PC-3 (cell line): ENCODE data around the gene SGMS1.

ENCODE experiments used
- EZH2 ChIP-seq: fragments of 300-600 bp; sonication (generic); IDR thresholded peaks from one replicate; pipeline ENCODE4 v1.6.1; 2017; ENCODE audit warnings: antibody characterized with exemption, mild to moderate bottlenecking, low read length; ENCODE audit not compliant: unreplicated experiment
- TF ChIP-seq, protein P1 (sequence below): fragments of 300-600 bp; sonication (generic); conservative IDR thresholded peaks from 2 replicates; pipeline ENCODE4 v1.5.1; 2017; ENCODE audit warnings: antibody characterized with exemption, low read depth, mild to moderate bottlenecking, low read length

DNA sequence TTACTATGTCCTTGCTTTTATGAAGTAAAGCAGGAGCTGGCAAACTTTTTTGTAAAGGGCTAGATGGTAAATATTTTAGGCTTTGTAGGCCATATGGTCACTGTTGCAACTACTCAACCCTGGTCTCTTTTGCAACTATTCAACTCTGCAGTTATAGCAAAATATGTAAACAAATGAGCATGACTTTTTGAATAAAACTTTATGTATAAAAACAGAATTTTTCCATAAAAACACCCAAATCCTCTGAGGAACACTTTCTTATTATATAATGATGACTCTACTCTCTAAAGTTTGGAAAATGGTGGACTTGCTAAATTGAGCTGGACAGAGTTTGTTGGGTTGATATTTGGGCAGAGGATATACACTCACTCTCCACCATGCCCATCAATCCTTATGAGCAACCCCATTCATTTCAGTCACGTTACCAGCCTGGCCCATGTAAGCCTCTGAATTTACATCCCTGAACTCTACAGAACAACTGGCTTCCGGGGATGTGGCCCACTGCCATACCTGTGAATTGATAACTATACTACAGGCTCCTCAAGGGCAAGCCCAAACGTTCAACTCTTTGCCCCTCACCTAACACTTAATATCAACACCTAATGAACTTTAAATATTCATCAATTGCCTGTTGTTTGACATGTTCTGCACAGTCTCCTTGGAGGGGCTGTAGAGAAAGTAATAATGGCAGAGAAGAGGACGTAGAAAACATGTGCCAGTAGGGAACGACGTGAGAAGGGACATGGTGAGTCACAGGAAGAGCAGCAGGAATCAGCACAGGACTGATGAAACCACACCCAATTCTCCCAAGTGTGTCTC is 37.6 kb downstream of the SGMS1 start:
- TF ChIP-seq, protein P1, sequence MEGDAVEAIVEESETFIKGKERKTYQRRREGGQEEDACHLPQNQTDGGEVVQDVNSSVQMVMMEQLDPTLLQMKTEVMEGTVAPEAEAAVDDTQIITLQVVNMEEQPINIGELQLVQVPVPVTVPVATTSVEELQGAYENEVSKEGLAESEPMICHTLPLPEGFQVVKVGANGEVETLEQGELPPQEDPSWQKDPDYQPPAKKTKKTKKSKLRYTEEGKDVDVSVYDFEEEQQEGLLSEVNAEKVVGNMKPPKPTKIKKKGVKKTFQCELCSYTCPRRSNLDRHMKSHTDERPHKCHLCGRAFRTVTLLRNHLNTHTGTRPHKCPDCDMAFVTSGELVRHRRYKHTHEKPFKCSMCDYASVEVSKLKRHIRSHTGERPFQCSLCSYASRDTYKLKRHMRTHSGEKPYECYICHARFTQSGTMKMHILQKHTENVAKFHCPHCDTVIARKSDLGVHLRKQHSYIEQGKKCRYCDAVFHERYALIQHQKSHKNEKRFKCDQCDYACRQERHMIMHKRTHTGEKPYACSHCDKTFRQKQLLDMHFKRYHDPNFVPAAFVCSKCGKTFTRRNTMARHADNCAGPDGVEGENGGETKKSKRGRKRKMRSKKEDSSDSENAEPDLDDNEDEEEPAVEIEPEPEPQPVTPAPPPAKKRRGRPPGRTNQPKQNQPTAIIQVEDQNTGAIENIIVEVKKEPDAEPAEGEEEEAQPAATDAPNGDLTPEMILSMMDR: no peak
- no peak for TF ChIP-seq EZH2
